ENCODE data around the gene PITX2.
A peak's percentile ranks its signal among the peaks of the same experiment; 100 is the strongest.

PITX2 gene

GRCh38 chr4:110615353-110616237 is 7.3 kb downstream of the PITX2 start:
- DNase-seq (ENCODE audit: low read depth, low spot score): no peak
- no peak overlapping the region for H3K4me3 ChIP-seq (ENCODE audit: low read length)

GRCh38 chr4:110614976-110615352 is 7.9 kb downstream of the PITX2 start:
- no peak for DNase-seq (ENCODE audit: low read depth, low spot score)
- H3K4me3 ChIP-seq (ENCODE audit: low read length): no peak overlapping the region

- no peak overlapping the region for H3K4me3 ChIP-seq (ENCODE audit: low read length)
- no peak for DNase-seq (ENCODE audit: low read depth, low spot score)
Observed at GRCh38 chr4:110614173-110614963, 8.5 kb downstream of the PITX2 start.

GRCh38 chr4:110613745-110614144 is 9.1 kb downstream of the PITX2 start:
- H3K4me3 ChIP-seq (ENCODE audit: low read length): no peak overlapping the region

GRCh38 chr4:110612631-110613269 is 10.1 kb downstream of the PITX2 start:
- DNase-seq (ENCODE audit: low read depth, low spot score): no peak
- no peak overlapping the region for H3K4me3 ChIP-seq (ENCODE audit: low read length)

More at GRCh38 chr4:110613745-110614144, 9.1 kb downstream of the PITX2 start:
- no peak for DNase-seq (ENCODE audit: low read depth, low spot score)

- no peak overlapping the region for H3K4me3 ChIP-seq (ENCODE audit: low read length)
- no peak for DNase-seq (ENCODE audit: low read depth, low spot score)
Observed at GRCh38 chr4:110611968-110612447, 10.9 kb downstream of the PITX2 start.

- no peak overlapping the region for H3K4me3 ChIP-seq (ENCODE audit: low read length)
- no peak for DNase-seq (ENCODE audit: low read depth, low spot score)
Observed at GRCh38 chr4:110610940-110611831, 11.7 kb downstream of the PITX2 start.

GRCh38 chr4:110610620-110610939 is 12.3 kb downstream of the PITX2 start:
- H3K4me3 ChIP-seq (ENCODE audit: low read length): no peak overlapping the region
- no peak for DNase-seq (ENCODE audit: low read depth, low spot score)

- no peak for DNase-seq (ENCODE audit: low read depth, low spot score)
- H3K4me3 ChIP-seq (ENCODE audit: low read length): no peak overlapping the region
Observed at GRCh38 chr4:110609044-110609750, 13.7 kb downstream of the PITX2 start.

GRCh38 chr4:110605077-110605476 is 17.8 kb downstream of the PITX2 start:
- no peak overlapping the region for H3K4me3 ChIP-seq (ENCODE audit: low read length)
- no peak for DNase-seq (ENCODE audit: low read depth, low spot score)

GRCh38 chr4:110602061-110602460 is 20.8 kb downstream of the PITX2 start:
- DNase-seq (ENCODE audit: low read depth, low spot score): no peak
- H3K4me3 ChIP-seq (ENCODE audit: low read length): no peak overlapping the region

- no peak overlapping the region for H3K4me3 ChIP-seq (ENCODE audit: low read length)
- DNase-seq (ENCODE audit: low read depth, low spot score): no peak
Observed at GRCh38 chr4:110597582-110597981, 25.3 kb downstream of the PITX2 start.

- DNase-seq (ENCODE audit: low read depth, low spot score): no peak
- no peak overlapping the region for H3K4me3 ChIP-seq (ENCODE audit: low read length)
Observed at GRCh38 chr4:110596431-110596830, 26.4 kb downstream of the PITX2 start.

- DNase-seq (ENCODE audit: low read depth, low spot score): no peak
- H3K4me3 ChIP-seq (ENCODE audit: low read length): no peak overlapping the region
Observed at GRCh38 chr4:110595583-110595982, 27.3 kb downstream of the PITX2 start.

GRCh38 chr4:110589297-110589696 is 33.6 kb downstream of the PITX2 start:
- H3K4me3 ChIP-seq (ENCODE audit: low read length): no peak overlapping the region
- no peak for DNase-seq (ENCODE audit: low read depth, low spot score)

- H3K4me3 ChIP-seq (ENCODE audit: low read length): no peak overlapping the region
- no peak for DNase-seq (ENCODE audit: low read depth, low spot score)
Observed at GRCh38 chr4:110587666-110588285, 35.1 kb downstream of the PITX2 start.

GRCh38 chr4:110586131-110586850 is 36.6 kb downstream of the PITX2 start:
- H3K4me3 ChIP-seq (ENCODE audit: low read length): no peak overlapping the region
- DNase-seq (ENCODE audit: low read depth, low spot score): peak; percentile 23

All from Jurkat, Clone E6-1 (cell line).